PC-3 (cell line): ENCODE measurements around the gene INPP5D.

Experiments
- EZH2 ChIP-seq: fragments of 300-600 bp; sonication (generic); IDR thresholded peaks from one replicate; pipeline ENCODE4 v1.6.1; 2017; ENCODE audit warnings: antibody characterized with exemption, mild to moderate bottlenecking, low read length; ENCODE audit not compliant: unreplicated experiment
- EZH2phosphoT487 ChIP-seq: fragments of 300-600 bp; sonication (generic); IDR thresholded peaks from 2 replicates; pipeline ENCODE4 v1.6.1; 2018; ENCODE audit warnings: mild to moderate bottlenecking, antibody characterized with exemption, low read length, borderline replicate concordance
- TF ChIP-seq, protein P1 (sequence below): fragments of 300-600 bp; sonication (generic); conservative IDR thresholded peaks from 2 replicates; pipeline ENCODE4 v1.5.1; 2017; ENCODE audit warnings: antibody characterized with exemption, low read depth, mild to moderate bottlenecking, low read length

DNA sequence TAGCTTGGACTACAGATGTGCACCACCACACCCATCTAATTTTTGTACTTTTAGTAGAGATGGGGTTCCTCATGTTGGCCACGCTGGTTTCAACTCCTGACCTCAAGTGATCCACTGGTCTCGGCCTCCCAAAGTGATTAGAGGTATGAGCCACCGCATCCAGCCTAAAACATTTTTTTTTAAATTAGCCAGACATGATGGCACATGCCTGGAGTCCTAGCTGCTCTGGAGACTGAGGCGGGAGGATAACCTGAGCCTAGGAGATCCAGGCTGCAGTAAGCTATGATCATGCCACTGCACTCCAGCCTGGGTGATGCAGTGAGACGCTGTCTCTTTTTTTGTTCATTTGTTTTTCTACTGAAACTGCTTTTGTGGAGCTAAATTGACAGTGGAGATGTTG, 126.7 kb downstream of the INPP5D start:
- TF ChIP-seq, protein P1, sequence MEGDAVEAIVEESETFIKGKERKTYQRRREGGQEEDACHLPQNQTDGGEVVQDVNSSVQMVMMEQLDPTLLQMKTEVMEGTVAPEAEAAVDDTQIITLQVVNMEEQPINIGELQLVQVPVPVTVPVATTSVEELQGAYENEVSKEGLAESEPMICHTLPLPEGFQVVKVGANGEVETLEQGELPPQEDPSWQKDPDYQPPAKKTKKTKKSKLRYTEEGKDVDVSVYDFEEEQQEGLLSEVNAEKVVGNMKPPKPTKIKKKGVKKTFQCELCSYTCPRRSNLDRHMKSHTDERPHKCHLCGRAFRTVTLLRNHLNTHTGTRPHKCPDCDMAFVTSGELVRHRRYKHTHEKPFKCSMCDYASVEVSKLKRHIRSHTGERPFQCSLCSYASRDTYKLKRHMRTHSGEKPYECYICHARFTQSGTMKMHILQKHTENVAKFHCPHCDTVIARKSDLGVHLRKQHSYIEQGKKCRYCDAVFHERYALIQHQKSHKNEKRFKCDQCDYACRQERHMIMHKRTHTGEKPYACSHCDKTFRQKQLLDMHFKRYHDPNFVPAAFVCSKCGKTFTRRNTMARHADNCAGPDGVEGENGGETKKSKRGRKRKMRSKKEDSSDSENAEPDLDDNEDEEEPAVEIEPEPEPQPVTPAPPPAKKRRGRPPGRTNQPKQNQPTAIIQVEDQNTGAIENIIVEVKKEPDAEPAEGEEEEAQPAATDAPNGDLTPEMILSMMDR = no peak
- no peak for TF ChIP-seq EZH2
- no peak for TF ChIP-seq EZH2phosphoT487
